GM04504 (cell line): ENCODE measurements around the gene ARHGAP45.

Source experiments
- DNase-seq: peaks from one replicate; pipeline ENCODE4 v3.0.0-alpha.2; 2012; ENCODE audit warnings: low read depth

Gene ARHGAP45

GRCh38 chr19:1070931-1071791 is 4.2 kb downstream of the ARHGAP45 start:
- DNase-seq, result no peak

- DNase-seq, result no peak
These were observed 5.5 kb downstream of the ARHGAP45 start for GRCh38 chr19:1072371-1073015.

GRCh38 chr19:1073063-1073955 is 6.3 kb downstream of the ARHGAP45 start:
- no peak for DNase-seq

- DNase-seq, result no peak
These were observed 7.1 kb downstream of the ARHGAP45 start for GRCh38 chr19:1073956-1074517.

- DNase-seq, result no peak
These were observed 7.7 kb downstream of the ARHGAP45 start for GRCh38 chr19:1074544-1075283.

GRCh38 chr19:1076046-1076386 is 9.0 kb downstream of the ARHGAP45 start:
- DNase-seq, result no peak

GRCh38 chr19:1076951-1077350 is 10.0 kb downstream of the ARHGAP45 start:
- DNase-seq, result no peak

- no peak for DNase-seq
These were observed 12.7 kb downstream of the ARHGAP45 start for GRCh38 chr19:1079566-1080111.

- no peak for DNase-seq
These were observed 13.6 kb downstream of the ARHGAP45 start for GRCh38 chr19:1080360-1081161.

GRCh38 chr19:1081301-1082164 is 14.6 kb downstream of the ARHGAP45 start:
- no peak for DNase-seq

GRCh38 chr19:1082165-1082927 is 15.4 kb downstream of the ARHGAP45 start:
- no peak for DNase-seq

GRCh38 chr19:1082928-1083816 is 16.2 kb downstream of the ARHGAP45 start:
- DNase-seq, result no peak

GRCh38 chr19:1084024-1084868 is 17.3 kb downstream of the ARHGAP45 start:
- DNase-seq, result no peak

- DNase-seq, result no peak
These were observed 18.2 kb downstream of the ARHGAP45 start for GRCh38 chr19:1085053-1085658.

GRCh38 chr19:1085676-1086442 is 18.9 kb downstream of the ARHGAP45 start:
- no peak for DNase-seq
